B cell (primary cell): ENCODE data around the gene PPP1R7. TPM values are rescaled to one million over a fixed set of nuclear protein-coding genes. Genes with fewer than 3 reads are reported as not detected.

ENCODE experiments used
- ATAC-seq: fragments of 200-7000 bp; cut with Tn5 transposase; one replicate; pipeline ENCODE4 v1.10.0; 2021; ENCODE audit warnings: low read depth, mild to moderate bottlenecking, moderate number of reproducible peaks, moderate library complexity
- CTCF ChIA-PET: fragments of 350-600 bp; sonication (Branson Sonifier 250); formaldehyde crosslinking; loops from one replicate; lab custom pipeline; 2021; ENCODE audit warnings: antibody characterized with exemption, inconsistent platforms; lab: Charles Lee
- POLR2A ChIA-PET: fragments of 350-600 bp; sonication (Branson Sonifier 250); formaldehyde crosslinking; loops from one replicate; lab custom pipeline; 2021; ENCODE audit warnings: antibody characterized with exemption; lab: Charles Lee
- DNase-seq: peaks from one replicate; pipeline ENCODE4 v3.0.0; 2013
- H2AFZ ChIP-seq: 2 replicates; pipeline ENCODE4 v1.6.1; 2012; ENCODE audit warnings: mild to moderate bottlenecking, low read depth, low read length; ENCODE audit not compliant: insufficient read depth, poor library complexity, severe bottlenecking
- H3K27ac ChIP-seq, 2 donors: 1 replicate in 1 of 2; 2 replicates in 1 of 2; pipeline ENCODE4 v1.5.1; 2012 to 2013; ENCODE audit warnings: low read length in 2 of 2, mild to moderate bottlenecking in 2 of 2, moderate library complexity in 1 of 2
- H3K27me3 ChIP-seq, 4 experiments: fragments of 200-600 bp in 1 of 4; sonication (generic) in 1 of 4; replicated peaks in 1 of 4; 1 replicate in 2 of 4; 2 replicates in 2 of 4; pipeline versions ENCODE4 v1.6.1 to v1.7.0; 2013 to 2016; ENCODE audit warnings: low read length in 3 of 4, mild to moderate bottlenecking in 2 of 4, mixed read lengths in 1 of 4, moderate library complexity in 1 of 4; ENCODE audit not compliant: insufficient read depth in 4 of 4, control insufficient read depth in 3 of 4; ENCODE audit errors: control extremely low read depth in 1 of 4
- H3K36me3 ChIP-seq, 2 experiments: replicated peaks in 1 of 2; 1 replicate in 1 of 2; 2 replicates in 1 of 2; pipeline versions ENCODE4 v1.6.1 to v1.7.1; 2013; ENCODE audit warnings: low read length in 1 of 2; ENCODE audit not compliant: insufficient read depth in 2 of 2, control insufficient read depth in 1 of 2; ENCODE audit errors: control extremely low read depth in 1 of 2, extremely low read depth in 1 of 2
- H3K4me1 ChIP-seq, 2 donors: fragments of 200-600 bp in 1 of 2; sonication (generic) in 1 of 2; 1 replicate in 1 of 2; 2 replicates in 1 of 2; pipeline versions ENCODE4 v1.5.1 to v1.6.1; 2013 to 2017; ENCODE audit warnings: low read length in 2 of 2; ENCODE audit not compliant: control insufficient read depth in 2 of 2, insufficient read depth in 2 of 2
- H3K4me2 ChIP-seq: replicated peaks from 2 replicates; pipeline ENCODE3; 2012; ENCODE audit warnings: mild to moderate bottlenecking, low read depth, low read length; ENCODE audit not compliant: poor library complexity, severe bottlenecking
- H3K4me3 ChIP-seq, 5 experiments: fragments of 200-600 bp in 1 of 5; sonication (generic) in 1 of 5; 1 replicate in 3 of 5; 2 replicates in 2 of 5; pipeline versions ENCODE4 v1.5.1 to v1.7.0; 2011 to 2016; ENCODE audit warnings: low read length in 4 of 5, mild to moderate bottlenecking in 4 of 5, low read depth in 2 of 5, control low read depth in 1 of 5, moderate library complexity in 1 of 5; ENCODE audit not compliant: insufficient read depth in 1 of 5; ENCODE audit errors: control extremely low read depth in 1 of 5, extremely low read depth in 1 of 5
- H3K79me2 ChIP-seq: fragments of 200-600 bp; sonication (generic); one replicate; pipeline ENCODE4 v1.6.0; 2016; ENCODE audit warnings: low read length; ENCODE audit not compliant: control insufficient read depth, insufficient read depth
- H3K9ac ChIP-seq: fragments of 200-600 bp; sonication (generic); 2 replicates; pipeline ENCODE4 v1.6.1; 2017; ENCODE audit warnings: mild to moderate bottlenecking, low read length, moderate library complexity
- H3K9me3 ChIP-seq, 3 donors: one replicate each; pipeline versions ENCODE4 v1.6.1 to v1.7.1; 2013; ENCODE audit warnings: low read length in 2 of 3; ENCODE audit not compliant: control insufficient read depth in 2 of 3, insufficient read depth in 1 of 3; ENCODE audit errors: control extremely low read depth in 1 of 3
- H4K20me1 ChIP-seq: 2 replicates; pipeline ENCODE4 v1.6.0; 2012; ENCODE audit warnings: mild to moderate bottlenecking, low read length; ENCODE audit not compliant: insufficient read depth, control insufficient read depth, poor library complexity, severe bottlenecking
- H3K27ac Mint-ChIP-seq: one replicate; pipeline ENCODE4 v1.8.0; 2021; ENCODE audit warnings: mixed read lengths
- H3K27me3 Mint-ChIP-seq: one replicate; pipeline ENCODE4 v1.8.0; 2021; ENCODE audit warnings: mixed read lengths
- H3K4me1 Mint-ChIP-seq: one replicate; pipeline ENCODE4 v1.8.0; 2021; ENCODE audit warnings: mixed read lengths
- H3K4me3 Mint-ChIP-seq: one replicate; pipeline ENCODE4 v1.8.0; 2021; ENCODE audit warnings: mixed read lengths
- H3K9me3 Mint-ChIP-seq: one replicate; pipeline ENCODE4 v1.8.0; 2022; ENCODE audit warnings: mixed read lengths; ENCODE audit not compliant: insufficient read depth
- EZH2 ChIP-seq: IDR thresholded peaks from 2 replicates; pipeline ENCODE4 v1.6.1; 2012; ENCODE audit warnings: borderline replicate concordance, low read depth, mild to moderate bottlenecking, moderate library complexity, low read length; ENCODE audit not compliant: insufficient read depth, poor library complexity, severe bottlenecking
- WGBS: methylation state at CpG from one replicate; pipeline ENCODE4 v1.1.5; 2013; ENCODE audit warnings: missing lambda C conversion rate; ENCODE audit not compliant: insufficient coverage; 5-methylcytosine and 5-hydroxymethylcytosine counted together
- intact Hi-C: fragments of 100-400 bp; cut with micrococcal nuclease; formaldehyde crosslinking; loops from one replicate; pipeline ENCODE4 v1.10.0; 2022
- polyA plus RNA-seq: library from polyadenylated mRNA; depleted of rRNA; stranded (reverse); fragments of >200 nt; gene quantifications from 2 replicates; pipeline ENCODE4 v1.2.3, GENCODE V29; 2012
- total RNA-seq, 2 donors: library from RNA; stranded (reverse); fragments of 120-200 nt in 1 of 2; gene quantifications; 1 replicate in 1 of 2; 2 replicates in 1 of 2; pipeline versions ENCODE4 v1.2.3 to v1.2.4, GENCODE V29; 2013 to 2022
- TF ChIP-seq, protein P1 (sequence below): fragments of 200-600 bp; IDR thresholded peaks from one replicate; pipeline ENCODE4 v1.8.0; 2022; ENCODE audit warnings: antibody characterized with exemption, mild to moderate bottlenecking

Gene PPP1R7
- total and polyA plus RNA-seq, 2 donors (not counting 1 experiment from before 2014, with no cell fraction given): 37.7 to 50.9 TPM

DNA sequence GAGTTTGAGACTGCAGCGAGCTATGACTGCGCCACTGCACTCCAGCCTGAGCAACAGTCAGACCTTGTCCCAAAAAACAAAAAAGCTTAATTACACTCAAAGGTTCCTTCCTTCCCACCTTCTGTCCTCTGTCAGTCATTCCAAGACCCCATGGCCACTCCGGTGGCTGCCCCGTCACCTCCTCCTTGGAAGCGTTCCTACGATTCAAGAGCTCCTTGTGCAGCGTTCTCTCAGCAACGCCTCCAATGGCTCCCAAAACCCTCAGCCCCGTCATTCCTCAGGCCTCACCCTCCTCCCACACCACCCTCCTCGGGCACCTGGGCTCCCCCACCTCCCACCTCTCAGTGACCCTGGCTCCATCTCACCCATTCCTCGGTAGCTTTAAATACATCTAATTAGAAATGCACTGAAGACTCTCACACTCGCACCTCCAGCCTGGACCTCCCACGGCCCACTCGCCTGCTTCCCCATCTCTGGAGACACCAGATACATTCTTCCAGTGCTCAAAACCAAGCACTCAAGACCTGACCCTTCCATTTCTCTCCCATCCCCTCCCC, 9.0 kb upstream of the PPP1R7 start:
- no peak for DNase-seq
- H3K9me3 Mint-ChIP-seq: no peaks in the 10 kb centered on the region
- 96% methylated on average over 13 of the region's 14 CpGs for WGBS
- H3K27me3 ChIP-seq: no peaks in the 10 kb centered on the region
- no peak overlapping the region for H3K4me2 ChIP-seq
- H3K79me2 ChIP-seq: peaks cover 35% of the 10 kb centered on the region
- ATAC-seq: no peak
- no peak overlapping the region for H3K4me3 ChIP-seq
- H3K9me3 ChIP-seq: no peaks in the 10 kb centered on the region
- intact Hi-C loops: no loop called here
- peaks cover 0 to 30% of the 10 kb centered on the region in 2 experiments for H3K36me3 ChIP-seq
- peaks cover 2% of the 10 kb centered on the region for H3K4me1 Mint-ChIP-seq
- H3K9ac ChIP-seq: no peak overlapping the region
- H4K20me1 ChIP-seq: no peaks in the 10 kb centered on the region
- no peaks in the 10 kb centered on the region for H3K27me3 Mint-ChIP-seq
- CTCF ChIA-PET: no interaction called here
- no peak overlapping the region for H3K27ac Mint-ChIP-seq
- no peak overlapping the region for H2AFZ ChIP-seq
- H3K27ac ChIP-seq: no peak overlapping the region
- TF ChIP-seq, protein P1, sequence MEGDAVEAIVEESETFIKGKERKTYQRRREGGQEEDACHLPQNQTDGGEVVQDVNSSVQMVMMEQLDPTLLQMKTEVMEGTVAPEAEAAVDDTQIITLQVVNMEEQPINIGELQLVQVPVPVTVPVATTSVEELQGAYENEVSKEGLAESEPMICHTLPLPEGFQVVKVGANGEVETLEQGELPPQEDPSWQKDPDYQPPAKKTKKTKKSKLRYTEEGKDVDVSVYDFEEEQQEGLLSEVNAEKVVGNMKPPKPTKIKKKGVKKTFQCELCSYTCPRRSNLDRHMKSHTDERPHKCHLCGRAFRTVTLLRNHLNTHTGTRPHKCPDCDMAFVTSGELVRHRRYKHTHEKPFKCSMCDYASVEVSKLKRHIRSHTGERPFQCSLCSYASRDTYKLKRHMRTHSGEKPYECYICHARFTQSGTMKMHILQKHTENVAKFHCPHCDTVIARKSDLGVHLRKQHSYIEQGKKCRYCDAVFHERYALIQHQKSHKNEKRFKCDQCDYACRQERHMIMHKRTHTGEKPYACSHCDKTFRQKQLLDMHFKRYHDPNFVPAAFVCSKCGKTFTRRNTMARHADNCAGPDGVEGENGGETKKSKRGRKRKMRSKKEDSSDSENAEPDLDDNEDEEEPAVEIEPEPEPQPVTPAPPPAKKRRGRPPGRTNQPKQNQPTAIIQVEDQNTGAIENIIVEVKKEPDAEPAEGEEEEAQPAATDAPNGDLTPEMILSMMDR: no peak
- no peak for TF ChIP-seq EZH2
- POLR2A ChIA-PET: no interaction called here
- H3K4me3 Mint-ChIP-seq: no peak overlapping the region
- no peaks in the 10 kb centered on the region for H3K4me1 ChIP-seq

DNA sequence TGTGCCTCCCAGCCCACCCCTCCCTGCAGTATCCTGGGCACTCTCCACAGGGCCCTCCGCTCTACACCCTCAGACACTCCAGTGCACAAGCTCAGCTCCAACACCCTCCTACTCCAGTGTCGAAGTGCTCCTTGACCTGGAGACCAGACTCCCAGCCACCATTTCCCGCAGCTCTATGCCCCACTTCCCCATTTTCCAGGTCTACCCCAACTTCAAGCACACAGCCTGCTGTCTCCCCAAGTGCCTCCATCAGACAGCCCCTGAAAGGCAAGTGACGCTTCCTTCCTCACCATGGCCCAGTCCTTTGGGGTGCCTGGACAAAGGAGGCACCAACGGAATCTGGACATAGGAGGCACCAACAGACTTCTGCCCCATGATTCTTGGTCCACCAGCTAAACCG, 8.2 kb upstream of the PPP1R7 start:
- no peaks in the 10 kb centered on the region for H3K4me1 ChIP-seq
- H3K4me3 Mint-ChIP-seq: no peak overlapping the region
- no peaks in the 10 kb centered on the region for H3K27me3 Mint-ChIP-seq
- no peak overlapping the region for H3K4me2 ChIP-seq
- CTCF ChIA-PET: no interaction called here
- no peak overlapping the region for H3K27ac ChIP-seq
- peaks cover 4% of the 10 kb centered on the region for H3K4me1 Mint-ChIP-seq
- H3K79me2 ChIP-seq: peaks cover 35% of the 10 kb centered on the region
- H3K27ac Mint-ChIP-seq: no peak overlapping the region
- H3K9me3 Mint-ChIP-seq: no peaks in the 10 kb centered on the region
- H3K9me3 ChIP-seq: no peaks in the 10 kb centered on the region
- intact Hi-C loops: no loop called here
- ATAC-seq (no peak), DNase-seq (no peak)
- WGBS: 93% methylated on average over 5 of the region's 6 CpGs
- H3K9ac ChIP-seq: no peak overlapping the region
- TF ChIP-seq, protein P1: no peak
- TF ChIP-seq EZH2: no peak
- no peaks in the 10 kb centered on the region for H4K20me1 ChIP-seq
- POLR2A ChIA-PET: interaction anchor here (0.6 kb wide), 1 partner anchor 56 kb away, joined by 3 read pairs; no protein-coding TSS in a partner anchor
- peaks cover 0 to 27% of the 10 kb centered on the region in 2 experiments for H3K36me3 ChIP-seq
- H2AFZ ChIP-seq: no peak overlapping the region
- H3K27me3 ChIP-seq: no peaks in the 10 kb centered on the region
- no peak overlapping the region for H3K4me3 ChIP-seq
